K562 (cell line): ENCODE results near the gene RASGRP1. TPM values are rescaled to one million over a fixed set of nuclear protein-coding genes. Genes with fewer than 3 reads are reported as not detected.

ENCODE experiments used
- ARID2 ChIP-seq: fragments of 450-650 bp; IDR thresholded peaks from 2 replicates; pipeline ENCODE4 v1.6.1; 2017; ENCODE audit warnings: antibody characterized with exemption, mild to moderate bottlenecking
- ATF7 ChIP-seq: fragments of 450-650 bp; IDR thresholded peaks from 2 replicates; pipeline ENCODE4 v1.7.1; 2014; ENCODE audit warnings: mild to moderate bottlenecking, moderate library complexity
- FOXJ2 ChIP-seq: fragments of 200-800 bp; sonication (Bioruptor generic); IDR thresholded peaks from 2 replicates; pipeline ENCODE4 v1.6.1; 2016; ENCODE audit warnings: missing genetic modification characterization, missing compliant biosample characterization
- HCFC1 ChIP-seq: IDR thresholded peaks from 2 replicates; pipeline ENCODE4 v1.6.1; 2012; ENCODE audit warnings: low read depth, low read length, improper control_type of control experiment
- HMGN3 ChIP-seq: IDR thresholded peaks from 2 replicates; pipeline ENCODE4 v1.6.1; 2011; ENCODE audit warnings: borderline replicate concordance, low read depth, mild to moderate bottlenecking, mixed read lengths, low read length; ENCODE audit not compliant: insufficient read length; ENCODE audit errors: extremely low read depth
- KDM1A ChIP-seq, 2 experiments: fragments of 450-650 bp; IDR thresholded peaks; 2 replicates each; pipeline ENCODE4 v1.6.1; 2016; ENCODE audit warnings: mild to moderate bottlenecking in 2 of 2
- NCOA1 ChIP-seq: fragments of 450-650 bp; IDR thresholded peaks from 2 replicates; pipeline ENCODE4 v1.6.1; 2016; ENCODE audit warnings: low read depth
- NKRF ChIP-seq: fragments of 450-650 bp; IDR thresholded peaks from 2 replicates; pipeline ENCODE4 v1.6.1; 2016; ENCODE audit warnings: borderline replicate concordance
- NR3C1 ChIP-seq: sonication (generic); formaldehyde crosslinking; IDR thresholded peaks from 2 replicates; pipeline ENCODE4 v1.8.1; 2022; ENCODE audit warnings: missing genetic modification reagents
- SAFB2 ChIP-seq: fragments of 200-400 bp; formaldehyde crosslinking; IDR thresholded peaks from 2 replicates; pipeline ENCODE4 v1.6.1; 2018; ENCODE audit warnings: borderline replicate concordance, low read length, low read depth, moderate library complexity; ENCODE audit not compliant: severe bottlenecking
- SIRT6 ChIP-seq: IDR thresholded peaks from one replicate; pipeline ENCODE4 v1.6.1; 2012; ENCODE audit warnings: low read depth, mild to moderate bottlenecking, control low read depth, inconsistent platforms, low read length, moderate library complexity
- SMAD3 ChIP-seq: fragments of 450-650 bp; formaldehyde crosslinking; conservative IDR thresholded peaks from 2 replicates; pipeline ENCODE4 v1.4.0; 2020; ENCODE audit warnings: mild to moderate bottlenecking
- SRSF1 ChIP-seq: fragments of 200-400 bp; formaldehyde crosslinking; IDR thresholded peaks from 2 replicates; pipeline ENCODE4 v1.6.1; 2017; ENCODE audit warnings: mild to moderate bottlenecking, low read depth, low read length, moderate library complexity
- TCF7 ChIP-seq: sonication (generic); IDR thresholded peaks from 2 replicates; pipeline ENCODE4 v1.6.1; 2016; ENCODE audit warnings: antibody characterized with exemption, borderline replicate concordance
- ZBTB43 ChIP-seq: sonication (generic); formaldehyde crosslinking; IDR thresholded peaks from 2 replicates; pipeline ENCODE4 v1.8.0; 2023; ENCODE audit warnings: mild to moderate bottlenecking, missing genetic modification reagents
- ZNF3 ChIP-seq: fragments of 250-450 bp; sonication (Bioruptor Pico); IDR thresholded peaks from 2 replicates; pipeline ENCODE4 v1.5.0; 2021; ENCODE audit warnings: mild to moderate bottlenecking, moderate library complexity
- ZNF79 ChIP-seq: fragments of 250-450 bp; sonication (Bioruptor Pico); IDR thresholded peaks from 2 replicates; pipeline ENCODE4 v1.4.0; 2020; ENCODE audit warnings: low read depth, mild to moderate bottlenecking, moderate library complexity
- polyA plus RNA-seq, 8 experiments: library from polyadenylated mRNA; depleted of rRNA in 4 of 8; stranded (reverse) in 5 of 8; unstranded in 3 of 8; fragments of >200 nt; fragmentation: Nextera tagmentation in 2 of 8; fragmentation: Illumina TruSeq in 1 of 8; extraction: Ambion mirVana in 2 of 8; extraction: Trizol in 1 of 8; gene quantifications; 2 replicates each; pipeline versions ENCODE4 v1.2.1 to v1.2.3, GENCODE V29; 2011 to 2014; ENCODE audit warnings: inconsistent platforms in 1 of 8, missing spikeins in 1 of 8
- total RNA-seq, 7 experiments: library from RNA; depleted of rRNA in 6 of 7; stranded (reverse); fragments of >200 nt in 6 of 7; fragmentation: Illumina TruSeq in 2 of 7; extraction: Trizol in 2 of 7; gene quantifications; 2 replicates each; pipeline versions ENCODE4 v1.2.1 to v1.2.3, GENCODE V29; 2011 to 2021; ENCODE audit warnings: low replicate concordance in 1 of 7
- TF ChIP-seq, protein P1 (sequence below): fragments of 150-350 bp; IDR thresholded peaks from 2 replicates; pipeline ENCODE4 v1.6.1; 2014; ENCODE audit warnings: low read depth, mild to moderate bottlenecking, low read length, borderline replicate concordance
- TF ChIP-seq, protein P2 (sequence below): fragments of 250-450 bp; sonication (Bioruptor Pico); IDR thresholded peaks from 2 replicates; pipeline ENCODE4 v1.4.0; 2020; ENCODE audit warnings: mild to moderate bottlenecking, moderate library complexity, borderline replicate concordance

Gene RASGRP1
- total and polyA plus RNA-seq, 9 of the 15 experiments (the other 6 are each of a cell fraction or from before 2014, with no cell fraction given) = 0.14 to 0.72 (median 0.31) TPM

DNA sequence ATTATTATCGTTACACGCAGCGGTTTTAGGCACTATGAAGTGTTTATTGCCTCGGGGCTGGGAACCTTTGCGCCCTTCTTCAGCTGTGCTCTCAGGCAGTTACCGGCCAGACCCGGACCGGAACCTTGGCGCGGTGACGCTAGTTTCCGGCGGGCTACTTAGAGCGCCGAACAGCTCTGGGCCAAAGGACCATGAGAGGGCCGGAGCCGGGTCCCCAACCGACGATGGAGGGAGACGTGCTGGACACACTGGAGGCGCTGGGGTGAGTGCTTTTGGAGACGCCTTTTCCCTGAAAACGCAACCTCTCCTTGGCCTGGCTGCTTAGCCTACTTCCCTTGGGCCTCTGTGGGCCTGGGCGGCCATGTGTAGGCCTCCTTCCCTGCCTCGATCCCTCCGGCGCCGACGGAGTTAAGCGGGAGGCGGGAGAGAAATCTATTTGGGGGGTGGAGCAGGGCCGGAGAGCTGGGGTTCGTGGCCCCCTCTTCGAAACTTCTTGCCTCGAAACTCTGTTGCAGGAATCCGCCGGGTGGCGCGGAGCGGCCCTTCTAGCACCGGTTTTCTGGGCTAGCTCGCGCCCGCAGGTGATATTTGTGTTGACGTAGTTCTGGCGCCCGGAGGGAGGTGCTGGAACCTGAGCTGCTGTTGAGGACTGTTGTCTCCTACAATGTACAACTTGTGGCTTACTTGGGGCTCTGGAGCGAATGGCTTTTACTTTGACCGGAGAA, 110.5 kb downstream of the RASGRP1 start, which contains the start of gene FAM98B (continued):
- TF ChIP-seq HMGN3 = peak; percentile 61
- no peak for TF ChIP-seq NR3C1
- TF ChIP-seq ARID2 = no peak
- TF ChIP-seq TCF7 = no peak
- TF ChIP-seq, protein P1, sequence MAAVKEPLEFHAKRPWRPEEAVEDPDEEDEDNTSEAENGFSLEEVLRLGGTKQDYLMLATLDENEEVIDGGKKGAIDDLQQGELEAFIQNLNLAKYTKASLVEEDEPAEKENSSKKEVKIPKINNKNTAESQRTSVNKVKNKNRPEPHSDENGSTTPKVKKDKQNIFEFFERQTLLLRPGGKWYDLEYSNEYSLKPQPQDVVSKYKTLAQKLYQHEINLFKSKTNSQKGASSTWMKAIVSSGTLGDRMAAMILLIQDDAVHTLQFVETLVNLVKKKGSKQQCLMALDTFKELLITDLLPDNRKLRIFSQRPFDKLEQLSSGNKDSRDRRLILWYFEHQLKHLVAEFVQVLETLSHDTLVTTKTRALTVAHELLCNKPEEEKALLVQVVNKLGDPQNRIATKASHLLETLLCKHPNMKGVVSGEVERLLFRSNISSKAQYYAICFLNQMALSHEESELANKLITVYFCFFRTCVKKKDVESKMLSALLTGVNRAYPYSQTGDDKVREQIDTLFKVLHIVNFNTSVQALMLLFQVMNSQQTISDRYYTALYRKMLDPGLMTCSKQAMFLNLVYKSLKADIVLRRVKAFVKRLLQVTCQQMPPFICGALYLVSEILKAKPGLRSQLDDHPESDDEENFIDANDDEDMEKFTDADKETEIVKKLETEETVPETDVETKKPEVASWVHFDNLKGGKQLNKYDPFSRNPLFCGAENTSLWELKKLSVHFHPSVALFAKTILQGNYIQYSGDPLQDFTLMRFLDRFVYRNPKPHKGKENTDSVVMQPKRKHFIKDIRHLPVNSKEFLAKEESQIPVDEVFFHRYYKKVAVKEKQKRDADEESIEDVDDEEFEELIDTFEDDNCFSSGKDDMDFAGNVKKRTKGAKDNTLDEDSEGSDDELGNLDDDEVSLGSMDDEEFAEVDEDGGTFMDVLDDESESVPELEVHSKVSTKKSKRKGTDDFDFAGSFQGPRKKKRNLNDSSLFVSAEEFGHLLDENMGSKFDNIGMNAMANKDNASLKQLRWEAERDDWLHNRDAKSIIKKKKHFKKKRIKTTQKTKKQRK = no peak
- TF ChIP-seq HCFC1 = peak; percentile 83
- TF ChIP-seq ZNF3 (CRISPR knock-in tag) = no peak
- 0 out of 2 replicates have a peak, but pooled peaks have one; percentile 74 for TF ChIP-seq SMAD3
- TF ChIP-seq KDM1A (IDR thresholded peaks at IDR 0.05) = no peak
- TF ChIP-seq, protein P2, sequence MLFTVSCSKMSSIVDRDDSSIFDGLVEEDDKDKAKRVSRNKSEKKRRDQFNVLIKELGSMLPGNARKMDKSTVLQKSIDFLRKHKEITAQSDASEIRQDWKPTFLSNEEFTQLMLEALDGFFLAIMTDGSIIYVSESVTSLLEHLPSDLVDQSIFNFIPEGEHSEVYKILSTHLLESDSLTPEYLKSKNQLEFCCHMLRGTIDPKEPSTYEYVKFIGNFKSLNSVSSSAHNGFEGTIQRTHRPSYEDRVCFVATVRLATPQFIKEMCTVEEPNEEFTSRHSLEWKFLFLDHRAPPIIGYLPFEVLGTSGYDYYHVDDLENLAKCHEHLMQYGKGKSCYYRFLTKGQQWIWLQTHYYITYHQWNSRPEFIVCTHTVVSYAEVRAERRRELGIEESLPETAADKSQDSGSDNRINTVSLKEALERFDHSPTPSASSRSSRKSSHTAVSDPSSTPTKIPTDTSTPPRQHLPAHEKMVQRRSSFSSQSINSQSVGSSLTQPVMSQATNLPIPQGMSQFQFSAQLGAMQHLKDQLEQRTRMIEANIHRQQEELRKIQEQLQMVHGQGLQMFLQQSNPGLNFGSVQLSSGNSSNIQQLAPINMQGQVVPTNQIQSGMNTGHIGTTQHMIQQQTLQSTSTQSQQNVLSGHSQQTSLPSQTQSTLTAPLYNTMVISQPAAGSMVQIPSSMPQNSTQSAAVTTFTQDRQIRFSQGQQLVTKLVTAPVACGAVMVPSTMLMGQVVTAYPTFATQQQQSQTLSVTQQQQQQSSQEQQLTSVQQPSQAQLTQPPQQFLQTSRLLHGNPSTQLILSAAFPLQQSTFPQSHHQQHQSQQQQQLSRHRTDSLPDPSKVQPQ (CRISPR knock-in tag) = no peak
- TF ChIP-seq NKRF = peak; percentile 79; the same call in 1 of the 2 replicates
- no peak for TF ChIP-seq SIRT6
- peak; percentile 42; the same call in 1 of the 2 replicates for TF ChIP-seq ZNF79 (CRISPR knock-in tag)
- no peak for TF ChIP-seq ZBTB43 (CRISPR knock-in tag)
- 0 out of 2 replicates have a peak, but pooled peaks have one; percentile 69 for TF ChIP-seq SRSF1
- TF ChIP-seq ATF7 = peak; percentile 72
- TF ChIP-seq FOXJ2 (tag) = no peak
- peak; percentile 98 for TF ChIP-seq NCOA1
- TF ChIP-seq SAFB2 = no peak
